Right cardiac atrium (tissue), 5 donors: Measurements from ENCODE around the gene C1QTNF12. TPM values are rescaled to one million over a fixed set of nuclear protein-coding genes. Genes with fewer than 3 reads are reported as not detected.

Experiments used
- ATAC-seq, 2 donors: fragments of 200-7000 bp; cut with Tn5 transposase; one replicate each; pipeline versions ENCODE4 v1.8.0 to v1.9.1; 2020; ENCODE audit warnings: moderate library complexity in 2 of 2, mild to moderate bottlenecking in 1 of 2
- DNase-seq, 3 donors: peaks; one replicate each; pipeline ENCODE4 v3.0.0-alpha.2; 2020
- H3K27ac ChIP-seq: one replicate; pipeline ENCODE4 v1.5.1; 2013; ENCODE audit warnings: mild to moderate bottlenecking, low read length, control low read depth, moderate library complexity
- H3K27me3 ChIP-seq: one replicate; pipeline ENCODE4 v1.6.1; 2013; ENCODE audit not compliant: control insufficient read depth, insufficient read depth
- H3K4me1 ChIP-seq: one replicate; pipeline ENCODE4 v1.6.1; 2013; ENCODE audit warnings: low read length; ENCODE audit not compliant: control insufficient read depth, insufficient read depth
- H3K4me3 ChIP-seq: one replicate; pipeline ENCODE4 v1.5.1; 2013; ENCODE audit warnings: low read length, control low read depth
- H3K9me3 ChIP-seq: one replicate; pipeline ENCODE4 v1.6.1; 2013; ENCODE audit warnings: low read length; ENCODE audit not compliant: control insufficient read depth
- WGBS: extraction: QIAGEN DNeasy Blood & Tissue Kit; methylation state at CpG from one replicate; pipeline ENCODE4 v1.1.7; 2013; 5-methylcytosine and 5-hydroxymethylcytosine counted together
- intact Hi-C, 4 donors: fragments of 100-400 bp; cut with DNase I; formaldehyde crosslinking; loops; one replicate each; pipeline versions ENCODE4 v1.11.0 to v1.14.0; 2022 to 2023
- polyA plus RNA-seq: library from polyadenylated mRNA; stranded (reverse); fragments of 200-250 nt; gene quantifications from one replicate; pipeline ENCODE4 v1.2.3, GENCODE V29; 2013
- total RNA-seq, 4 donors: library from RNA; stranded (reverse); fragmentation: NEBNext Ultra II Directional; extraction: Animal tissue kit (Norgen Biotek cat#: 25700); gene quantifications; one replicate each; pipeline ENCODE4 v1.2.1, GENCODE V29; 2021
- donor health status: healthy with polysubstance abuse.
- donor health status: DM: no; HTN: yes; CAD: no.
- donor health status: DM: no; HTN: no; CAD: no.
- donor health status: DM: no; HTN: yes; CAD: no; lungs with severe emphysema.
- donor health status: DM: yes; HTN: yes; CAD: no.

The C1QTNF12 gene
- total and polyA plus RNA-seq, 5 donors: 0.36 to 2.4 (median 1.0) TPM; not detected in 1

DNA sequence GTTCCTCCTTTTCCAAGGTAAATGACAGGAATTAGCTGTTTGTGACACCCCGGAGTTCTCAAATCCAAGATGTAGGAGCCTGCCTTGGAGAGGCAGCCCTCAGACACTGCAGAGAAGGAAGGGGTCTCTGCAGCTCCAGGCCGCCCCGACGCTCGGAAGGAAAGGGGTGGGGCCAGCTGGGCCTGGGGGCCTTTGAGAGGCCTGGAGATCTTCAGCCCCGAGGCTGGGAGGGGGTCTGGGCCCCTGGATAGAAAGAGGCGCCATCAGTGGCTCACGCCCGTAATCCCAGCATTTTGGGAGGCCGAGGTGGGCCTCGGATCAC is 39.0 kb downstream of the C1QTNF12 start:
- peak in 1 of 3 donors; percentile 20 for DNase-seq
- WGBS: 58% methylated on average over 11 of the region's 11 CpGs
- Histone ChIP-seq H3K4me1 (no peaks in the 10 kb centered on the region), H3K27ac (no peak overlapping the region), H3K9me3 (no peaks in the 10 kb centered on the region), H3K27me3 (no peaks in the 10 kb centered on the region), H3K4me3 (no peak overlapping the region)
- no peak for ATAC-seq
- intact Hi-C loops: no loop called here

DNA sequence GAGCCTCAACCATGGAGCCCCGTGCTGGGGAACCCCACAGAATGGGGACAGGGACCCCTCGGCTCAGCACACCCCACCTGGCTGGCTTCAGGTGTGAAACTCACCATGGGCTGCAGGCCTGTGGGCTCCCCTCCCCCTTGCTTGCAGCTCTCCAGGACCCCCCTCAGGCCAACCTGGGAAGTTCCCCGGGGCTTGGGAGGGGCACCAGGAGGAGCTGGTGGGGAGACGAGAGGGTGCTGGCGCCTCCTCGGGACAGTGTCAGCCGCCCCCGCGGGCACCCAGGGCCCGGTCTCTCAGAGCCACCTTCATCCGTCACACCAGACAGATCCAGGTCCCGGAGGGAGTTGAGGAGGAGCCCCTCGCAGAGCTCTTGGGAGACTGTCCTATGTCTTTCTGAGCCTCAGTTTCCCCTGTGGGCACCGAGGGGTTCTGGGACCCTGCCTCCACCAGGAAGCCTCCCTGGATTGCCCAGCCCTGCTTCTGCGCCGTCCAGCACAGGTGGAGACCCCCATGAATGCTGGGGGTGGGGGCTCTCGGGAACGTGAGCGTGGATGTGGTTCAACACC is 39.5 kb downstream of the C1QTNF12 start:
- no peak for ATAC-seq
- Histone ChIP-seq H3K27ac (no peak overlapping the region), H3K4me3 (no peak overlapping the region), H3K27me3 (no peaks in the 10 kb centered on the region), H3K4me1 (no peaks in the 10 kb centered on the region), H3K9me3 (no peaks in the 10 kb centered on the region)
- intact Hi-C loops: no loop called here
- 56% methylated on average over 19 of the region's 19 CpGs for WGBS
- DNase-seq: peak; percentile 18 to 50 (median 35)

DNA sequence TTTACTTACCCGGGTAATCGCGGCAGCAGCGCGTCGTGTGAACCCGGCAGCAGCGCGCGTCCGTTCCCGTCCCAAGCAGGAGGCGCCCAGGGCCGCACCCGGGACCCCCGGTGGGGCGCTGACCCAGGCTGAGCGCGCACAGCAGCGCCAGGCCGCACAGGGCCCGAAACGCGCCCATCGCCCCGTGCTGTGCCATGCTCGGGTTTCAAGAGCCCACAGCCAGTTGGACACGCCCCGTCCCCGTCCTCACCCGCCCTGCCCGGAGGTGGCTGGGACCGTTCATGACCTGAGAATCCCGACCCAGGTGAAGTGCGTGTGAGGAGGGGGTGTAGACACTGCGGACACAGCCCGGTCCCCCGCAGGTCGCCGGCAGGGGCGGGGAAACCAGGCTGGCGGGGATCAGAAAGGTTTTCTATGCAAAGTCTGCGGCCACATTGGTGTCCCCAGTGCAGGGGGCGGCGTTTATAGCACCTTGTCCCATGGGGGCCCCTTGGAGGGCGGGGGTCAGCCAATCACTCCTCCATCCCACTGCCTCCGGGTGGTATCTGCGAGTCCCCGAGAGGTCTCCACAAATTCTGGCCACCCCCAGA is 40.1 kb downstream of the C1QTNF12 start, which contains the start of gene TNFRSF18:
Gene TNFRSF18, minus strand, starts transcription at position 217 of the 590 bp plus-strand sequence. Its CDS starts 21 bp downstream, at position 196.
- Histone ChIP-seq H3K4me3 (no peak within 1 kb of the TSS), H3K27ac (no peak within 1 kb of the TSS)
- no peak for ATAC-seq

DNA sequence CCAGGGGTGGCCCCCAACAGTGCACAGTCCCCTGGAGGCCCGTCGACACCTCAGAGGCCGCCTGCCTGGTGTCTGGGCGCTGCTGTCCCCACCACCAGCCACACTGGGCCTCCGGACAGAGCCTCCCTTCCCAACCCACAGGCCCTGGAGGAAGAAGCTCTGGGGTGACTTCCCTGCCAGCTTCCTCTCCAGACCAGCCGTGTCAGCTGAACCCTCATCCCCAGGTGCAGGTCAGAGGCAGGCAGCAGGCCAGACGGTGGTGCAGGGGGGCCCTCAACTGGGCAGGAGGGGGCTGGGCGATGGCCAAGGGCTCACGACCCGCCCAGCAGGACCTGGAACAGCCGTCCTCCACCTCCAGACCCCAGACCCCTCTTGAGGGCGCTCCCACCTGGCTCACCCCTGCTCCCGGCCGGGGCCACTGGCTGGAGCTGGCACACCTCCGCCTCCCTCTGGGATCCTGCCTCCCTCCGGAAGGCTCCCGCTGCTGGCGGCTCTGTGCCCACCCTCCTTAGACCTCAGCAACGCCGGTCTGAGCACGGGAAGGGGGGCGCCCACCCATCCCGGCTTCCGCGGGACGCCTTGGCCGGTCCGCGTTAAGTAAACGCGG is 40.6 kb downstream of the C1QTNF12 start:
- 26% methylated on average over 31 of the region's 31 CpGs for WGBS
- ATAC-seq: no peak

More for the DNA sequence above, 40.1 kb downstream of the C1QTNF12 start, which contains the start of gene TNFRSF18:
- DNase-seq: peak; percentile 14 to 64 (median 49)
- no peaks in the 10 kb centered on the region for H3K27me3 ChIP-seq
- H3K4me1 ChIP-seq: no peaks in the 10 kb centered on the region
- H3K9me3 ChIP-seq: no peaks in the 10 kb centered on the region
- intact Hi-C loops: no loop called here
- WGBS: 5% methylated on average over 49 of the region's 49 CpGs

DNA sequence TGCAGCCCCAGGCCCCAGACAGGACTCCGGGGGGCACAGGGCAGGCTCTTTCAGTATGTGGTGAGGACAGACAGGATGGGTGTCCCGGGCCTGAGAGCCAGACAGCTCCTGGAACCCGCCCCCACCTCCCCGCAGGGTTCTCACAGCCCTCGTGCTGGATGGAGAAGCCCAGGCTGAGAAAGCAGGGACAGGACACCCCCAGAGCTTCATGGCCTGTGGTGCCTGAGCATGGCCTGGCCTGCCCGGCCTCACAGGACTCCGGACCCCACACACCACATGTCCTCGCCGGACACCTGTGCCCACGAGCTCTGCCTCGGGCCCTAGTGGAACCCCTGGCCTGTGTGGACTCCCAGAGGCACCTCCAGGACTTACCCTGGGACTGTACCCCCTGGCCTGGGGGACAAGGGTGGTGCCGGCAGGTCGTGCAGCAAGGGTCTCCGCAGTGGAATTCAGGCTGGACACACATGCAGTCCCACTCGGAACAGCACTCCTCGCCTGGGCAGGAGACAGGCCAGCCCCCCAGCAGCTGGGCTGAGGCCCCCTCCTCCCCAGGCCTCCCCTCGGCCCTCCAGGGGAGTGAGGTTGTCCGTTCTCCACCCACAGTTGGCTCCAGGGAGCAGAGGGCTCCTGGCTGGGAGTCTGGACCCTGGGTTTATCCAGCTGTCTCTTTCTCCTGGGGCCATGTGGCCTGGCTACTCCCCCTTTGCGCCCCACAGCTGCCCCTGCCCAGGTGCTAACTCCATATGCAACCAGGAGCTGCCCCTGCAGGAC is 41.3 kb downstream of the C1QTNF12 start:
- ATAC-seq (no peak), DNase-seq (peak; percentile 7 to 48 (median 12))
- no peak overlapping the region for H3K27ac ChIP-seq
- WGBS: 88% methylated on average over 19 of the region's 19 CpGs
- no peaks in the 10 kb centered on the region for H3K27me3 ChIP-seq
- H3K4me1 ChIP-seq: no peaks in the 10 kb centered on the region
- no peak overlapping the region for H3K4me3 ChIP-seq
- H3K9me3 ChIP-seq: no peaks in the 10 kb centered on the region
- intact Hi-C loops: no loop called here

More for the DNA sequence above, 40.6 kb downstream of the C1QTNF12 start:
- Histone ChIP-seq H3K4me1 (no peaks in the 10 kb centered on the region), H3K9me3 (no peaks in the 10 kb centered on the region), H3K4me3 (no peak overlapping the region), H3K27me3 (no peaks in the 10 kb centered on the region), H3K27ac (no peak overlapping the region)
- peak in 1 of 3 donors; percentile 53 for DNase-seq
- intact Hi-C loops: no loop called here

DNA sequence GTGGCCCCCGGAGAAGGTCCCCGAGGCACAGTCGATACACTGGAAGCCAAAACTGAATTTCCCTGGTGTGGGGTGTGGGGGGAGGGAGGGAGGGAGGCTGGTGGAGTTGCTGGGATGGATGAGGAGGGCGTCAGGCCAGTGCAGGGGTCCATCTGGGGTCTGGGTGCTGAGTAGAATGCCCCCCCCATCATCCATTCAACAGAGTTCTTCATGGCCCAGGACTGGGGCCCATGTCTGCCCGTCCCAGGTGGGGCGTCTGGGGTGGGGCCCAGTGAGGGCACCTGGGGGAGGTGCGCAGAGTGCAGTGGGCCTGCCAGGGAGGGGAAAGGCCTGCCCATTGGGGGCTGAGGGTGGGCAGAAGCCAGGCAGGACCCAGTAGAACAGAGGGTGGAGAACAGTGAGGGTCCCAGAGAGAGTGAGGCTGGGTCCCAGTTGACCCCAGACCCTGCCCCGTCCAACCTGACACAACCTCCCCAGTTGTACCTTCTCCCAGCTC is 42.0 kb downstream of the C1QTNF12 start:
- no peaks in the 10 kb centered on the region for H3K9me3 ChIP-seq
- peak in 2 of 3 donors; percentile 25 to 30 for DNase-seq
- ATAC-seq: no peak
- H3K4me3 ChIP-seq: no peak overlapping the region
- no peaks in the 10 kb centered on the region for H3K27me3 ChIP-seq
- H3K4me1 ChIP-seq: no peaks in the 10 kb centered on the region
- 91% methylated on average over 8 of the region's 8 CpGs for WGBS
- intact Hi-C loops: no loop called here
- no peak overlapping the region for H3K27ac ChIP-seq

DNA sequence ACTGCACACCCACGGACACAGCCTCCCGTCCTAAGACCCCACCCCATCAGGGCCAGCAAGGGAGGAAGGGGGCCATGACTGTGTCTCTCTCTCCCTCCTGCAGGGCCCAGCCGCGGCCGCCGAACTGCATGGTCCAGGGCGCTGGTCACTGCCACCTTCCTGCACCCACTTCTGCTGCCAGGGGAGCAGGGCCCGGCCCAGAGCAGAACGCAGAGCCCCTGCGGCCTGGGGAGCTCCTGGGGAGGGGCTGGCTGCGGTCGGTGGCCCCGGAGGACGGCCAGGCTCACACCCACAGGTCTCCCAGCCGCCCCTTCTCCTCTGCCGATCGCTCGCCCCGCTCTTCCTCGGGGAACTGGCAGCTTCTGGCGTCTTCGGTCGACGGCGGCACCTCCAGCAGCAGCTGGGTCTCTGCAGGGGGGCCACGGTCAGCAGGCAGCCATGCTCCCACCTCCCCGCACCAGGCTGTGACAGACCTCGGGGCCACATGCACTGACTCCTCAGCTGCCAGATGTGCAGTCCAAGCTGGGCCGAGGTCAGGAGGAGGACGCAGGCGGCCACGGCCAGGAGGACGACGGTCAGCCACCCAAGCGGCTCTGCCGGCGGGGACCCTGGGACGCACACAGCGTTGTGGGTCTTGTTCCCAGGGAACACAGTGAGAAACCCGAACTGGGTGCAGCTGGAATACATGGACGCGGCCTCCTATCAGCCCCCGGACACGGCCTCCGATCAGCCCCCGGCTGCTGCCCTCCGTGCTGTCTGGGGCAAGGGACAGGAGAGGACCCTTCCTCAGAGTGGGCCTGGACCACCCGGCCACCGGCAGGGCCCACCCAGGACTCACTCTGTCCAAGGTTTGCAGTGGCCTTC is 42.7 kb downstream of the C1QTNF12 start:
- WGBS: 73% methylated on average over 49 of the region's 49 CpGs
- Histone ChIP-seq H3K27me3 (no peaks in the 10 kb centered on the region), H3K4me1 (no peaks in the 10 kb centered on the region), H3K27ac (no peak overlapping the region), H3K4me3 (no peak overlapping the region), H3K9me3 (no peaks in the 10 kb centered on the region)
- intact Hi-C loops: no loop called here
- peak; percentile 9 to 45 (median 44) for DNase-seq
- no peak for ATAC-seq

DNA sequence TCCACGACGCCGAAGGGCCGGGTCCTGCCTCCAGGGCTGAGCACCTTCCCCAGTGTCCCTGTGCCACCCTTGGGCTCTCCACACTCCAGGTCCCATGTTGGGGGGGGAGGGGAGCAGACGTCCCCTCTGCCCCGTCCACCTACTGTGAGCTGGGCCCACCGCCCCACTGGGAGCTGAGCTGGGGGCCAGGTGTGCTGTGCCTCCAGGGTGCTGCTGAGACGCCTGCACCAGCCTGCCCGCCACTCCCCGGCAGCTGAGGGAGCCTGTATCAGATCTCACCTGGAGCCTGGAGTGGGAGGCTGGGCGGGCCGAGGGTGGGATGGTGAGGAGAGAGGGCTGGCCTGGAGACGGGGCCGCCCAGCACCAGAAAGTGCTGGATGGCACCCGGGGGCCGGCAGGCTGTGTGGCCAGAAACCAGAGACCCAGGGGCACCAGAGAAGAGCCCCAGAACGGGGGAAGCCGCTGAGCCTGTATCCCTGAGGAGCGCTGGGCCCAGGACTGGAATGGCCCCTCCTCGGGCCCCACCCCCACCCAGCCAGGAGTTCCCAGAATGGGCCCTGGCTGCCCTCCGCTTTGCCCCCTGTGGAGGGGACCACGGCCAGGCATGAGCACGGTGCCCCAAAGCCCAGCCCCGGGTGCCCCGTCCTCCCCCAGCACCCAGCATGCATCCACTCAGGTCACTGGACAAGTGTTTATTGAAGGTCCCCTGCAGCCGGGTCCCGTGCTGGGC is 43.5 kb downstream of the C1QTNF12 start:
- Histone ChIP-seq H3K4me1 (no peaks in the 10 kb centered on the region), H3K27me3 (no peaks in the 10 kb centered on the region), H3K27ac (no peak overlapping the region), H3K4me3 (no peak overlapping the region), H3K9me3 (no peaks in the 10 kb centered on the region)
- intact Hi-C loops: no loop called here
- ATAC-seq: no peak
- peak; percentile 15 to 55 (median 32) for DNase-seq
- 71% methylated on average over 27 of the region's 27 CpGs for WGBS

DNA sequence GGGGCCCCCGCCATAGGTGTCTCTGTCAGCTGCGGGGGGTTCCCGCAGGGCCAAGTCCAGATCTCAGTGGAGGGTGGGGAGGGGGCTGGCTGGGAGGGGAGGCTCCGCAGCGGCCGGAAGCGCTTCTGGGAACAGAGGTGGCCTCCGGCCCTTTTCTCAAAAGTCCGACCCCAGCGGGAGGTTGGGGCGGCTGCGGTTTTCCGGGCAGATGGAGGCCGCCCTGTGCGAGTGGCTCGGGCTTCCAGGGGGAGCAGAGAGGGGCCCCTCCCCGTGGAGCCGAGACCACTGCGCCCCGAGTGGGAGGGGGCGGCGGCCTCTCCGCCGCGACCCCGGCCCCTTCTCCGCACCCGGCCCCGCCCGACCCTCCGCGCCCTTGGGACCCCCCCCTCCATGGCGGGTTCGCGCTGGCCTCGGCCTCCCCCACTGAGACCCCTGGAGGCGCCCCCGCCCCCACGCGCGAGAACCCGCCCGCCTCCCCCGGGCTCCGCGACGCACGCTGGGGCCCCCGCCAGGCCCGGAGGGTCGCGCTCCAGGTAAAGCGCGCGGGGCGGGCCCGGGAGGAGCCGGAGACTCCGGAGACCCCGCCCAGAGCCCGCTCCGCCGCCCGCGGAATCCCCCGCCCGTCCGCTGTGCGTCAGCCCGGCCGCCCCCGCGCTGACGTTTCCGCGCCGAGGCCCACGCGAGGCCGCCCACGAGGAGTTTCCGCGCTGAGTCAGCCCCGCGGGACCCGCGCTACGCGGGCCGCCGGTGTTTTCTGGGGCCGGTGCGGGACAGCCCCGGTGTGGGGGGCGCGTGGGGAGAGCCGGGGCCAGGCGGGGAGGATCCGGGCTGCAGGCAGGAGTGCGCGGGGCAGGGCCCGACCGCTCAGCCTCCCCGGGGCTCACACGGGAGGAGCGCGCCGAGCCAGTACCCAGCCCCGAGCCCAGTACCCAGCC is 45.4 kb downstream of the C1QTNF12 start:
- Histone ChIP-seq H3K27ac (no peak overlapping the region), H3K4me3 (peak overlapping the region; percentile 54), H3K4me1 (no peaks in the 10 kb centered on the region), H3K9me3 (no peaks in the 10 kb centered on the region), H3K27me3 (no peaks in the 10 kb centered on the region)
- intact Hi-C loops: no loop called here
- ATAC-seq (peak; percentile 30 to 58), DNase-seq (peak; percentile 61 to 82 (median 80))
- 1% methylated on average over 109 of the region's 109 CpGs for WGBS
